Measurements from ENCODE around the gene TIMM8B. TPM values are rescaled to one million over a fixed set of nuclear protein-coding genes. Genes with fewer than 3 reads are reported as not detected.

The TIMM8B gene
- total and polyA plus RNA-seq, 2 of the 4 experiments (the other 2 are of a cell fraction): 35.5 to 103 TPM

- no peak overlapping the region for H3K4me2 ChIP-seq (ENCODE audit: low read depth, low read length)
- H3K4ac ChIP-seq (ENCODE audit: low read depth, low read length): no peak overlapping the region
- H3K36me3 ChIP-seq (ENCODE audit: control insufficient read depth, insufficient read depth, low read length): no peaks in the 10 kb centered on the region
- ChIA-PET POLR2A (ENCODE audit: unreplicated experiment) (no interaction called here), CTCF (interaction anchor here (0.6 to 4.1 kb wide), 2 partner anchors 10 to 17 kb away, joined by 4 to 26 read pairs; no protein-coding TSS in a partner anchor)
- no peaks in the 10 kb centered on the region for H4K20me1 ChIP-seq (ENCODE audit: insufficient read depth, low read length)
- no peak overlapping the region for H3K4me3 ChIP-seq (ENCODE audit: insufficient read depth, low read depth, low read length)
- H3K14ac ChIP-seq (replicated peaks; ENCODE audit: low read depth, low read length): no peak overlapping the region
- H2BK20ac ChIP-seq (ENCODE audit: low read depth, low read length): no peak overlapping the region
- no peak overlapping the region for H3K23ac ChIP-seq (ENCODE audit: low read depth, low read length)
- no CpG with 5 or more reads among the region's 6 CpGs for WGBS, 2 experiments (ENCODE audit: extremely low coverage in 2 of 2, insufficient read length in 1 of 2)
- H4K8ac ChIP-seq (ENCODE audit: low read depth in 2 of 2, low read length in 2 of 2): no peak overlapping the region
- BruUV-seq (replicated peaks): no TSS peak
- H4K91ac ChIP-seq (ENCODE audit: insufficient read depth, low read depth, low read length): no peak overlapping the region
- dilution Hi-C loops (cut with HindIII; ENCODE audit: low sequenced_read_pairs, unreplicated experiment) (no loop called here), intact Hi-C loops (cut with micrococcal nuclease) (no loop called here), in situ Hi-C loops (cut with MboI; ENCODE audit: low sequenced_read_pairs) (loop anchor here (25.0 kb wide), 1 partner anchor 1184 kb away; no protein-coding TSS in a partner anchor)
- H3K27me3 ChIP-seq (ENCODE audit: control insufficient read depth, insufficient read depth, low read length): no peaks in the 10 kb centered on the region
- no peaks in the 10 kb centered on the region for H3K9me3 ChIP-seq (ENCODE audit: control insufficient read depth, insufficient read depth, low read length)
- no peak overlapping the region for H3K18ac ChIP-seq (ENCODE audit: low read depth, low read length)
- DNase-seq: no peak
- no peak overlapping the region for H2BK15ac ChIP-seq (ENCODE audit: low read depth, low read length)
- H2BK120ac ChIP-seq (ENCODE audit: low read depth, low read length): no peak overlapping the region
- H2AK5ac ChIP-seq (ENCODE audit: low read depth, low read length): no peak overlapping the region
- no peak overlapping the region for H4K5ac ChIP-seq (ENCODE audit: low read depth, low read length)
- H3K56ac ChIP-seq (ENCODE audit: extremely low read depth, insufficient read depth, low read length): no peak overlapping the region
- no peak overlapping the region for H2AK9ac ChIP-seq (replicated peaks; ENCODE audit: low read depth, low read length, poor library complexity)
- no peak overlapping the region for H2BK5ac ChIP-seq (ENCODE audit: low read depth, low read length, poor library complexity, severe bottlenecking)
- TF ChIP-seq RFX5 (IDR thresholded peaks at IDR 0.05; ENCODE audit: low read depth, low read length) (no peak), FOS (IDR thresholded peaks at IDR 0.05; ENCODE audit: low read depth, low read length) (no peak), MXI1 (IDR thresholded peaks at IDR 0.05; ENCODE audit: borderline replicate concordance, low read depth, low read length) (no peak), RAD21 (IDR thresholded peaks at IDR 0.05; ENCODE audit: low read length) (no peak)
- ATAC-seq (ENCODE audit: low read depth): no peak
- no peak overlapping the region for H2AFZ ChIP-seq (replicated peaks; ENCODE audit: low read length, poor library complexity)
- peaks cover 0 to 6% of the 10 kb centered on the region in 2 experiments; a peak in 1 of 4 replicates for H3K79me1 ChIP-seq (ENCODE audit: low read depth in 1 of 2, low read length in 2 of 2)
- H3K27ac ChIP-seq (ENCODE audit: insufficient read depth, low read length): no peak overlapping the region
- no peak overlapping the region for H3K9ac ChIP-seq (ENCODE audit: low read depth, low read length)
- H3K4me1 ChIP-seq (ENCODE audit: control insufficient read depth, insufficient read depth, low read length): peaks cover 13% of the 10 kb centered on the region
- peaks cover 6% of the 10 kb centered on the region; the same call in 1 of the 2 replicates for H3K9me1 ChIP-seq (ENCODE audit: insufficient read depth, low read length)
Measured at GRCh38 chr11:112103446-112103845, 16.9 kb upstream of the TIMM8B start.

Measured in IMR-90 (cell line).